H9 (cell line): ENCODE results near the gene STYXL1. TPM values are rescaled to one million over a fixed set of nuclear protein-coding genes. Genes with fewer than 3 reads are reported as not detected.
A peak's percentile ranks its signal among the peaks of the same experiment; 100 is the strongest.

Experiments
- DNase-seq: peaks from one replicate; pipeline ENCODE4 v3.0.0-alpha.2; 2017
- H2AFZ ChIP-seq: one replicate; pipeline ENCODE4 v1.6.1; 2013; ENCODE audit warnings: mild to moderate bottlenecking, low read length, control low read depth, moderate library complexity
- H2AK5ac ChIP-seq: 2 replicates; pipeline ENCODE4 v1.6.1; 2013; ENCODE audit warnings: low read length, control low read depth, mixed read lengths; ENCODE audit not compliant: insufficient read length
- H2BK120ac ChIP-seq: one replicate; pipeline ENCODE4 v1.6.1; 2013; ENCODE audit warnings: low read depth, mild to moderate bottlenecking, low read length, control low read depth, inconsistent platforms; ENCODE audit not compliant: poor library complexity, severe bottlenecking
- H2BK12ac ChIP-seq: 2 replicates; pipeline ENCODE4 v1.6.1; 2013; ENCODE audit warnings: low read length, control low read depth, mixed read lengths, low read depth; ENCODE audit not compliant: insufficient read length
- H2BK15ac ChIP-seq: 2 replicates; pipeline ENCODE4 v1.6.1; 2013; ENCODE audit warnings: low read depth, low read length, control low read depth
- H2BK20ac ChIP-seq: one replicate; pipeline ENCODE4 v1.6.1; 2013; ENCODE audit warnings: low read depth, mild to moderate bottlenecking, low read length, control low read depth, inconsistent platforms; ENCODE audit not compliant: poor library complexity, severe bottlenecking
- H2BK5ac ChIP-seq: 2 replicates; pipeline ENCODE4 v1.6.1; 2013; ENCODE audit warnings: low read length, control low read depth, mixed read lengths; ENCODE audit not compliant: insufficient read length
- H3K14ac ChIP-seq: 2 replicates; pipeline ENCODE4 v1.6.1; 2013; ENCODE audit warnings: low read length, control low read depth; ENCODE audit not compliant: insufficient read depth
- H3K18ac ChIP-seq: 2 replicates; pipeline ENCODE4 v1.6.1; 2013; ENCODE audit warnings: low read depth, mild to moderate bottlenecking, mixed read lengths, low read length, control low read depth; ENCODE audit not compliant: insufficient read length
- H3K23ac ChIP-seq: 2 replicates; pipeline ENCODE4 v1.6.1; 2013; ENCODE audit warnings: low read length, control low read depth, mixed read lengths, low read depth; ENCODE audit not compliant: insufficient read length
- H3K23me2 ChIP-seq: 2 replicates; pipeline ENCODE4 v1.6.1; 2013; ENCODE audit warnings: low read depth, mild to moderate bottlenecking, mixed read lengths, low read length, control low read depth; ENCODE audit not compliant: insufficient read length, poor library complexity, severe bottlenecking
- H3K27ac ChIP-seq: 2 replicates; pipeline ENCODE4 v1.5.1; 2013; ENCODE audit warnings: low read length, control low read depth, mixed read lengths, low read depth; ENCODE audit not compliant: insufficient read length
- H3K27me3 ChIP-seq: 2 replicates; pipeline ENCODE4 v1.6.1; 2013; ENCODE audit warnings: low read length, control low read depth, inconsistent platforms; ENCODE audit not compliant: insufficient read depth
- H3K4ac ChIP-seq: 2 replicates; pipeline ENCODE4 v1.6.1; 2013; ENCODE audit warnings: low read depth, mild to moderate bottlenecking, control low read depth, inconsistent platforms, low read length, moderate library complexity
- H3K4me1 ChIP-seq: 2 replicates; pipeline ENCODE4 v1.6.1; 2013; ENCODE audit warnings: low read length, control low read depth, inconsistent platforms; ENCODE audit not compliant: insufficient read depth
- H3K4me2 ChIP-seq: 2 replicates; pipeline ENCODE4 v1.6.1; 2013; ENCODE audit warnings: low read length, control low read depth, mixed read lengths; ENCODE audit not compliant: insufficient read length, insufficient read depth
- H3K56ac ChIP-seq: 2 replicates; pipeline ENCODE4 v1.6.1; 2013; ENCODE audit warnings: low read depth, mild to moderate bottlenecking, mixed read lengths, low read length, control low read depth; ENCODE audit not compliant: insufficient read length
- H3K79me1 ChIP-seq: 2 replicates; pipeline ENCODE4 v1.6.1; 2013; ENCODE audit warnings: low read depth, mild to moderate bottlenecking, moderate library complexity, low read length, control low read depth, inconsistent platforms; ENCODE audit not compliant: insufficient read depth, poor library complexity, severe bottlenecking
- H3K79me2 ChIP-seq: 2 replicates; pipeline ENCODE4 v1.6.1; 2013; ENCODE audit warnings: low read length, control low read depth, inconsistent platforms; ENCODE audit not compliant: insufficient read depth
- H3K9ac ChIP-seq: 2 replicates; pipeline ENCODE4 v1.6.1; 2013; ENCODE audit warnings: low read length, control low read depth, mixed read lengths; ENCODE audit not compliant: insufficient read length; ENCODE audit errors: extremely low read depth
- H3K9me3 ChIP-seq: one replicate; pipeline ENCODE4 v1.6.1; 2013; ENCODE audit warnings: low read depth, low read length, inconsistent platforms; ENCODE audit not compliant: control insufficient read depth
- H3T11ph ChIP-seq: one replicate; pipeline ENCODE4 v1.6.1; 2013; ENCODE audit warnings: mild to moderate bottlenecking, low read length, control low read depth, inconsistent platforms
- H4K20me1 ChIP-seq: one replicate; pipeline ENCODE4 v1.6.1; 2013; ENCODE audit not compliant: control insufficient read depth, insufficient read length, insufficient read depth
- H4K5ac ChIP-seq: 2 replicates; pipeline ENCODE4 v1.6.1; 2013; ENCODE audit warnings: low read depth, mild to moderate bottlenecking, mixed read lengths, low read length, control low read depth; ENCODE audit not compliant: insufficient read length
- H4K8ac ChIP-seq: replicated peaks from 2 replicates; pipeline ENCODE4 v1.6.1; 2013; ENCODE audit warnings: low read length, control low read depth, mixed read lengths, low read depth; ENCODE audit not compliant: insufficient read length
- H4K91ac ChIP-seq: 2 replicates; pipeline ENCODE4 v1.6.1; 2013; ENCODE audit warnings: low read depth, mild to moderate bottlenecking, moderate library complexity, mixed read lengths, low read length, control low read depth; ENCODE audit not compliant: insufficient read length
- H3K27ac Mint-ChIP-seq, 3 experiments: 2 replicates in 2 of 3; 3 replicates in 1 of 3; pipeline ENCODE4 v1.8.0; 2020 to 2021; ENCODE audit warnings: mixed read lengths in 3 of 3, mild to moderate bottlenecking in 1 of 3, moderate library complexity in 1 of 3
- H3K27me3 Mint-ChIP-seq: 2 replicates; pipeline ENCODE4 v1.8.0; 2021; ENCODE audit warnings: low read depth, mild to moderate bottlenecking, moderate library complexity, mixed read lengths
- H3K36me3 Mint-ChIP-seq, 3 experiments: 2 replicates in 2 of 3; 3 replicates in 1 of 3; pipeline ENCODE4 v1.8.0; 2020 to 2021; ENCODE audit warnings: low read depth in 3 of 3, mixed read lengths in 3 of 3; ENCODE audit not compliant: insufficient read depth in 1 of 3
- H3K4me1 Mint-ChIP-seq, 2 experiments: 2 replicates each; pipeline ENCODE4 v1.8.0; 2020; ENCODE audit warnings: mixed read lengths in 2 of 2
- H3K4me3 Mint-ChIP-seq, 2 experiments: 2 replicates in 1 of 2; 3 replicates in 1 of 2; pipeline ENCODE4 v1.8.0; 2020 to 2021; ENCODE audit warnings: mild to moderate bottlenecking in 2 of 2, mixed read lengths in 2 of 2, moderate library complexity in 1 of 2
- H3K9me3 Mint-ChIP-seq, 2 experiments: 2 replicates in 1 of 2; 3 replicates in 1 of 2; pipeline ENCODE4 v1.8.0; 2020; ENCODE audit warnings: mild to moderate bottlenecking in 2 of 2, mixed read lengths in 2 of 2, moderate library complexity in 1 of 2
- CTCF ChIP-seq: fragments of 200-600 bp; sonication (generic); conservative IDR thresholded peaks from 3 replicates; pipeline ENCODE4 v1.8.0; 2021; ENCODE audit warnings: antibody characterized with exemption, mild to moderate bottlenecking
- WGBS: extraction: QIAGEN DNeasy Blood & Tissue Kit; methylation state at CpG from one replicate; pipeline ENCODE4 v1.1.7; 2013; ENCODE audit warnings: missing lambda C conversion rate, low lambda C conversion rate, mixed read lengths; ENCODE audit not compliant: insufficient read length; ENCODE audit errors: extremely low coverage; 5-methylcytosine and 5-hydroxymethylcytosine counted together
- total RNA-seq: library from RNA; stranded (reverse); gene quantifications from 2 replicates; pipeline ENCODE4 v1.2.1, GENCODE V29; 2021

Gene STYXL1
- total RNA-seq, 1 experiment from 2014 or later: 38.7 TPM

GRCh38 chr7:75968561-75969001, 79.2 kb downstream of the STYXL1 start:
- Histone ChIP-seq H3K27ac (no peak overlapping the region), H3K9me3 (no peaks in the 10 kb centered on the region), H3K56ac (no peak overlapping the region), H4K5ac (no peak overlapping the region), H2BK15ac (no peak overlapping the region), H3K79me1 (no peaks in the 10 kb centered on the region), H3K14ac (no peak overlapping the region; the same call in 1 of the 2 replicates), H3K4me2 (no peak overlapping the region), H3K4me1 (no peaks in the 10 kb centered on the region), H4K20me1 (no peaks in the 10 kb centered on the region), H3K9ac (no peak overlapping the region), H3K18ac (no peak overlapping the region), H2AK5ac (no peak overlapping the region), H4K8ac (no peak overlapping the region), H2BK12ac (no peak overlapping the region), H3T11ph (no peak overlapping the region), H3K79me2 (no peaks in the 10 kb centered on the region), H3K23ac (no peak overlapping the region), H3K23me2 (no peaks in the 10 kb centered on the region), H3K27me3 (no peaks in the 10 kb centered on the region), H4K91ac (no peak overlapping the region), H2BK5ac (no peak overlapping the region), H2BK20ac (no peak overlapping the region), H2BK120ac (no peak overlapping the region), H3K4ac (no peak overlapping the region), H2AFZ (no peak overlapping the region)
- Mint-ChIP-seq H3K4me1 (peaks cover 4 to 11% of the 10 kb centered on the region in 2 experiments; a peak in 3 of 4 replicates), H3K4me3 (no peak overlapping the region), H3K9me3 (no peaks in the 10 kb centered on the region), H3K27me3 (no peaks in the 10 kb centered on the region; the same call in 1 of the 2 replicates), H3K27ac (0 out of 7 replicates have a peak overlapping the region, but pooled peaks of 1 of the 3 experiments have one; percentile 61), H3K36me3 (peaks cover 9 to 39% (median 29%) of the 10 kb centered on the region in 3 experiments; a peak in 6 of 7 replicates)
- WGBS: no CpG with 5 or more reads among the region's 12 CpGs
- DNase-seq: no peak
- TF ChIP-seq CTCF: no peak
